ENCODE data around the gene DEFB121.
"Not testable (repeated sequence)": the region's sequence is repeated elsewhere in the genome, so short reads cannot be mapped to it uniquely, and the experiment has no call there.

- not testable (repeated sequence) for TF ChIP-seq CTCF (IDR thresholded peaks at IDR 0.05 in 4 of 5, conservative IDR thresholded peaks at IDR 0.05 in 1 of 5); POLR2A (IDR thresholded peaks at IDR 0.05)
These were observed 41.7 kb downstream of the DEFB121 start for GRCh38 chr20:31364272-31364671.
